IMR-90 (cell line): ENCODE data around the gene EVI2A. TPM values are rescaled to one million over a fixed set of nuclear protein-coding genes. Genes with fewer than 3 reads are reported as not detected.
A peak's percentile ranks its signal among the peaks of the same experiment; 100 is the strongest.

Experiments used
- ATAC-seq: fragments of 200-7000 bp; cut with Tn5 transposase; 2 replicates; pipeline ENCODE4 v1.9.1; 2020; ENCODE audit warnings: low read depth, mild to moderate bottlenecking, moderate library complexity
- BruUV-seq: library from RNA; stranded (reverse); fragments of 400-500 nt; replicated peaks from 2 replicates; lab custom pipeline; 2021; lab: Mats Ljungman, UMichigan
- CTCF ChIA-PET: fragments of 300-600 bp; formaldehyde crosslinking; extraction: SDS; loops from one replicate; lab custom pipeline; 2021; ENCODE audit warnings: antibody characterized with exemption; lab: Yijun Ruan, JAX
- POLR2A ChIA-PET: fragments of 300-600 bp; sonication (Branson Sonifier 250); formaldehyde crosslinking; loops from one replicate; lab custom pipeline; 2022; ENCODE audit warnings: antibody characterized with exemption; ENCODE audit not compliant: unreplicated experiment; lab: Charles Lee
- DNase-seq: peaks from one replicate; pipeline ENCODE4 v3.0.0; 2013
- H2AFZ ChIP-seq: replicated peaks from 2 replicates; pipeline ENCODE3; 2013; ENCODE audit warnings: low read length, mild to moderate bottlenecking; ENCODE audit not compliant: poor library complexity
- H2AK5ac ChIP-seq: 2 replicates; pipeline ENCODE4 v1.6.1; 2013; ENCODE audit warnings: low read depth, low read length, inconsistent platforms
- H2AK9ac ChIP-seq: replicated peaks from 2 replicates; pipeline ENCODE3; 2013; ENCODE audit warnings: mild to moderate bottlenecking, low read depth, low read length, moderate library complexity; ENCODE audit not compliant: poor library complexity
- H2BK120ac ChIP-seq: 2 replicates; pipeline ENCODE4 v1.6.1; 2013; ENCODE audit warnings: low read depth, low read length, inconsistent platforms
- H2BK15ac ChIP-seq: 3 replicates; pipeline ENCODE4 v1.6.1; 2013; ENCODE audit warnings: low read depth, low read length, inconsistent platforms
- H2BK20ac ChIP-seq: 2 replicates; pipeline ENCODE4 v1.6.1; 2013; ENCODE audit warnings: low read depth, mild to moderate bottlenecking, inconsistent platforms, low read length, moderate library complexity
- H2BK5ac ChIP-seq: 2 replicates; pipeline ENCODE4 v1.6.1; 2013; ENCODE audit warnings: mild to moderate bottlenecking, low read depth, low read length, inconsistent platforms; ENCODE audit not compliant: poor library complexity, severe bottlenecking
- H3K14ac ChIP-seq: replicated peaks from 2 replicates; pipeline ENCODE4 v1.6.1; 2013; ENCODE audit warnings: low read depth, low read length, inconsistent platforms
- H3K18ac ChIP-seq: 2 replicates; pipeline ENCODE4 v1.6.1; 2013; ENCODE audit warnings: low read depth, low read length, control low read depth
- H3K23ac ChIP-seq: 2 replicates; pipeline ENCODE4 v1.6.1; 2013; ENCODE audit warnings: low read depth, low read length, inconsistent platforms
- H3K27ac ChIP-seq: 2 replicates; pipeline ENCODE4 v1.5.1; 2013; ENCODE audit warnings: mild to moderate bottlenecking, control low read depth, low read length; ENCODE audit not compliant: insufficient read depth
- H3K27me3 ChIP-seq: 2 replicates; pipeline ENCODE4 v1.6.1; 2013; ENCODE audit warnings: low read length; ENCODE audit not compliant: control insufficient read depth, insufficient read depth
- H3K36me3 ChIP-seq: 2 replicates; pipeline ENCODE4 v1.6.1; 2013; ENCODE audit warnings: low read length, mixed read lengths; ENCODE audit not compliant: control insufficient read depth, insufficient read depth
- H3K4ac ChIP-seq: 2 replicates; pipeline ENCODE4 v1.6.1; 2013; ENCODE audit warnings: low read depth, low read length, inconsistent platforms
- H3K4me1 ChIP-seq: 2 replicates; pipeline ENCODE4 v1.6.1; 2013; ENCODE audit warnings: low read length, mixed read lengths; ENCODE audit not compliant: control insufficient read depth, insufficient read depth
- H3K4me2 ChIP-seq: 2 replicates; pipeline ENCODE4 v1.6.1; 2013; ENCODE audit warnings: low read depth, mild to moderate bottlenecking, control low read depth, low read length, moderate library complexity
- H3K4me3 ChIP-seq: 2 replicates; pipeline ENCODE4 v1.5.1; 2013; ENCODE audit warnings: low read depth, mild to moderate bottlenecking, control low read depth, low read length, moderate library complexity; ENCODE audit not compliant: insufficient read depth
- H3K56ac ChIP-seq: 2 replicates; pipeline ENCODE4 v1.6.1; 2013; ENCODE audit warnings: low read length, inconsistent platforms; ENCODE audit not compliant: insufficient read depth; ENCODE audit errors: extremely low read depth
- H3K79me1 ChIP-seq, 2 experiments: 2 replicates each; pipeline ENCODE4 v1.6.1; 2013; ENCODE audit warnings: low read length in 2 of 2, inconsistent platforms in 1 of 2, low read depth in 1 of 2
- H3K9ac ChIP-seq: 2 replicates; pipeline ENCODE4 v1.6.1; 2013; ENCODE audit warnings: low read depth, low read length, control low read depth
- H3K9me1 ChIP-seq: 2 replicates; pipeline ENCODE4 v1.6.1; 2013; ENCODE audit warnings: low read length, inconsistent platforms; ENCODE audit not compliant: insufficient read depth
- H3K9me3 ChIP-seq: 2 replicates; pipeline ENCODE4 v1.6.1; 2013; ENCODE audit warnings: low read length; ENCODE audit not compliant: control insufficient read depth, insufficient read depth
- H4K20me1 ChIP-seq: 2 replicates; pipeline ENCODE4 v1.6.1; 2013; ENCODE audit warnings: low read length, inconsistent platforms; ENCODE audit not compliant: insufficient read depth
- H4K5ac ChIP-seq: 2 replicates; pipeline ENCODE4 v1.6.1; 2013; ENCODE audit warnings: mild to moderate bottlenecking, low read depth, low read length, control low read depth
- H4K8ac ChIP-seq, 2 experiments: 2 replicates each; pipeline ENCODE4 v1.6.1; 2013; ENCODE audit warnings: low read depth in 2 of 2, low read length in 2 of 2, control low read depth in 1 of 2, inconsistent platforms in 1 of 2
- H4K91ac ChIP-seq: 2 replicates; pipeline ENCODE4 v1.6.1; 2013; ENCODE audit warnings: low read depth, low read length, inconsistent platforms; ENCODE audit not compliant: insufficient read depth
- BHLHE40 ChIP-seq: fragments of 150-350 bp; IDR thresholded peaks from 2 replicates; pipeline ENCODE4 v1.6.1; 2016; ENCODE audit warnings: mild to moderate bottlenecking, low read depth, low read length
- CEBPB ChIP-seq: IDR thresholded peaks from 2 replicates; pipeline ENCODE4 v1.6.1; 2012; ENCODE audit warnings: low read depth, low read length, improper control_type of control experiment
- CHD1 ChIP-seq: IDR thresholded peaks from 2 replicates; pipeline ENCODE4 v1.6.1; 2012; ENCODE audit warnings: low read depth, low read length, improper control_type of control experiment
- CTCF ChIP-seq: conservative IDR thresholded peaks from 2 replicates; pipeline ENCODE4 v1.5.1; 2012; ENCODE audit warnings: mild to moderate bottlenecking, low read depth, low read length, improper control_type of control experiment
- ELK1 ChIP-seq: fragments of 150-350 bp; IDR thresholded peaks from 2 replicates; pipeline ENCODE4 v1.6.1; 2016; ENCODE audit warnings: low read depth, mild to moderate bottlenecking, low read length, moderate library complexity, borderline replicate concordance
- FOS ChIP-seq: fragments of 150-350 bp; IDR thresholded peaks from 2 replicates; pipeline ENCODE4 v1.6.1; 2016; ENCODE audit warnings: low read depth, low read length
- MAFK ChIP-seq: IDR thresholded peaks from 2 replicates; pipeline ENCODE4 v1.6.1; 2012; ENCODE audit warnings: low read depth, low read length, improper control_type of control experiment
- MAZ ChIP-seq: IDR thresholded peaks from 2 replicates; pipeline ENCODE4 v1.6.1; 2012; ENCODE audit warnings: low read depth, mild to moderate bottlenecking, low read length, improper control_type of control experiment, moderate library complexity, borderline replicate concordance
- MXI1 ChIP-seq: IDR thresholded peaks from 2 replicates; pipeline ENCODE4 v1.6.1; 2012; ENCODE audit warnings: low read depth, mild to moderate bottlenecking, low read length, moderate library complexity, borderline replicate concordance
- NFE2L2 ChIP-seq: fragments of 150-350 bp; IDR thresholded peaks from 2 replicates; pipeline ENCODE4 v1.6.1; 2016; ENCODE audit warnings: low read depth, mild to moderate bottlenecking, low read length
- POLR2A ChIP-seq: IDR thresholded peaks from 2 replicates; pipeline ENCODE4 v1.6.1; 2012; ENCODE audit warnings: mild to moderate bottlenecking, low read depth, low read length
- RAD21 ChIP-seq: IDR thresholded peaks from 2 replicates; pipeline ENCODE4 v1.6.1; 2012; ENCODE audit warnings: low read length, improper control_type of control experiment
- RCOR1 ChIP-seq: IDR thresholded peaks from 2 replicates; pipeline ENCODE4 v1.6.1; 2012; ENCODE audit warnings: mild to moderate bottlenecking, low read length, improper control_type of control experiment; ENCODE audit not compliant: insufficient replicate concordance
- RFX5 ChIP-seq: IDR thresholded peaks from 2 replicates; pipeline ENCODE4 v1.8.0; 2012; ENCODE audit warnings: low read depth, mild to moderate bottlenecking, low read length, moderate library complexity
- SMC3 ChIP-seq: fragments of 150-350 bp; IDR thresholded peaks from 2 replicates; pipeline ENCODE4 v1.6.1; 2016; ENCODE audit warnings: low read depth, mild to moderate bottlenecking, antibody characterized with exemption, low read length, moderate library complexity
- USF2 ChIP-seq: fragments of 150-350 bp; IDR thresholded peaks from 2 replicates; pipeline ENCODE4 v1.6.1; 2017; ENCODE audit warnings: mild to moderate bottlenecking, antibody characterized with exemption, low read length, low read depth
- WGBS, 2 experiments: methylation state at CpG; one replicate each; pipeline versions ENCODE4 v1.1.5 to v1.1.7; 2013; ENCODE audit warnings: missing lambda C conversion rate in 2 of 2; ENCODE audit not compliant: insufficient read length in 1 of 2; ENCODE audit errors: extremely low coverage in 2 of 2; 5-methylcytosine and 5-hydroxymethylcytosine counted together
- dilution Hi-C: fragments of 300-500 bp; cut with HindIII; formaldehyde crosslinking; loops from one replicate; pipeline ENCODE4 v1.14.3; 2018; ENCODE audit warnings: low sequenced_read_pairs; ENCODE audit not compliant: unreplicated experiment
- in situ Hi-C: fragments of 300-500 bp; cut with MboI; formaldehyde crosslinking; loops from 3 replicates; pipeline ENCODE4 v1.14.3; 2019; ENCODE audit warnings: low sequenced_read_pairs, inconsistent platforms, mixed read lengths
- intact Hi-C: fragments of 100-400 bp; cut with micrococcal nuclease; formaldehyde crosslinking; loops from 2 replicates; pipeline ENCODE4 v1.10.0; 2022
- polyA plus RNA-seq, 3 experiments: library from polyadenylated mRNA; depleted of rRNA; stranded (reverse); fragments of >200 nt; gene quantifications; 2 replicates each; pipeline ENCODE4 v1.2.3, GENCODE V29; 2012; ENCODE audit warnings: low replicate concordance in 1 of 3
- total RNA-seq: library from RNA; depleted of rRNA; stranded (reverse); fragments of >200 nt; gene quantifications from 2 replicates; pipeline ENCODE4 v1.2.3, GENCODE V29; 2012

EVI2A gene
- total and polyA plus RNA-seq, 2 of the 4 experiments (the other 2 are of a cell fraction): 0.50 to 0.90 TPM

- Histone ChIP-seq H2AK9ac (no peak overlapping the region), H3K79me1 (peaks cover 0 to 6% of the 10 kb centered on the region in 2 experiments; a peak in 1 of 4 replicates), H4K91ac (no peak overlapping the region), H3K14ac (no peak overlapping the region), H2AK5ac (no peak overlapping the region), H3K23ac (no peak overlapping the region), H3K4ac (no peak overlapping the region), H3K4me3 (no peak overlapping the region), H2BK15ac (no peak overlapping the region), H3K27me3 (no peaks in the 10 kb centered on the region), H2BK120ac (no peak overlapping the region), H3K36me3 (peaks cover 26% of the 10 kb centered on the region), H3K4me2 (no peak overlapping the region), H2BK20ac (no peak overlapping the region), H4K5ac (no peak overlapping the region), H3K9me1 (no peaks in the 10 kb centered on the region), H4K8ac (no peak overlapping the region), H2AFZ (no peak overlapping the region), H4K20me1 (no peaks in the 10 kb centered on the region), H3K27ac (no peak overlapping the region; the same call in 1 of the 2 replicates), H2BK5ac (no peak overlapping the region), H3K4me1 (no peaks in the 10 kb centered on the region), H3K18ac (no peak overlapping the region), H3K56ac (no peak overlapping the region), H3K9ac (no peak overlapping the region), H3K9me3 (no peaks in the 10 kb centered on the region)
- dilution Hi-C loops (no loop called here), in situ Hi-C loops (no loop called here), intact Hi-C loops (loop anchor here (5.0 kb wide), 1 partner anchor 90 kb away; no protein-coding TSS in a partner anchor)
- BruUV-seq: no TSS peak
- POLR2A ChIA-PET: no interaction called here
- ATAC-seq: peak; percentile 49
- TF ChIP-seq MAZ: no peak
- TF ChIP-seq MXI1: no peak
- TF ChIP-seq SMC3: no peak
- no peak for TF ChIP-seq CTCF
- no peak for TF ChIP-seq RFX5
- TF ChIP-seq RCOR1: no peak
- no peak for TF ChIP-seq MAFK
- TF ChIP-seq CEBPB: no peak
- TF ChIP-seq NFE2L2: no peak
- TF ChIP-seq ELK1: no peak
- no peak for TF ChIP-seq RAD21
- TF ChIP-seq FOS: no peak
- TF ChIP-seq BHLHE40: no peak
- no peak for TF ChIP-seq USF2
- no peak for TF ChIP-seq CHD1
- no peak for TF ChIP-seq POLR2A
- no CpG with 5 or more reads among the region's 2 CpGs for WGBS, 2 experiments
- DNase-seq: no peak
- CTCF ChIA-PET: no interaction called here
Measured at GRCh38 chr17:31357091-31357490, 35.7 kb upstream of the EVI2A start.
